Mesenchymal stem cell (in vitro differentiated cells and primary cell): Measurements from ENCODE around the gene MGAT2. TPM values are rescaled to one million over a fixed set of nuclear protein-coding genes. Genes with fewer than 3 reads are reported as not detected.

Experiments
- DNase-seq: peaks from one replicate; pipeline ENCODE4 v3.0.0-alpha.2; 2013
- H2AFZ ChIP-seq: one replicate; pipeline ENCODE4 v1.6.1; 2013; ENCODE audit warnings: low read depth, mild to moderate bottlenecking, control low read depth, inconsistent platforms, low read length, moderate library complexity
- H2AK5ac ChIP-seq: 2 replicates; pipeline ENCODE4 v1.6.1; 2013; ENCODE audit warnings: low read length, moderate library complexity, mild to moderate bottlenecking, inconsistent platforms; ENCODE audit not compliant: severe bottlenecking
- H2BK120ac ChIP-seq: one replicate; pipeline ENCODE4 v1.6.1; 2013; ENCODE audit warnings: low read depth, mild to moderate bottlenecking, inconsistent platforms, low read length, moderate library complexity
- H2BK12ac ChIP-seq, 2 experiments: one replicate each; pipeline ENCODE4 v1.6.1; 2013; ENCODE audit warnings: inconsistent platforms in 2 of 2, low read length in 2 of 2, mild to moderate bottlenecking in 2 of 2, moderate library complexity in 2 of 2, control low read depth in 1 of 2
- H2BK15ac ChIP-seq: one replicate; pipeline ENCODE4 v1.6.1; 2013; ENCODE audit warnings: mild to moderate bottlenecking, low read depth, inconsistent platforms; ENCODE audit not compliant: poor library complexity, severe bottlenecking
- H2BK5ac ChIP-seq: 2 replicates; pipeline ENCODE4 v1.6.1; 2013; ENCODE audit warnings: low read depth, mild to moderate bottlenecking, low read length, control low read depth, inconsistent platforms; ENCODE audit not compliant: poor library complexity, severe bottlenecking
- H3K14ac ChIP-seq, 2 experiments: one replicate each; pipeline ENCODE4 v1.6.1; 2013; ENCODE audit warnings: inconsistent platforms in 2 of 2, low read length in 2 of 2, control low read depth in 1 of 2, mild to moderate bottlenecking in 1 of 2, moderate library complexity in 1 of 2
- H3K18ac ChIP-seq, 2 experiments: one replicate each; pipeline ENCODE4 v1.6.1; 2013; ENCODE audit warnings: inconsistent platforms in 2 of 2, low read length in 2 of 2, control low read depth in 1 of 2, low read depth in 1 of 2, mild to moderate bottlenecking in 1 of 2
- H3K23ac ChIP-seq, 2 experiments: one replicate each; pipeline ENCODE4 v1.6.1; 2013; ENCODE audit warnings: inconsistent platforms in 2 of 2, low read length in 2 of 2, mild to moderate bottlenecking in 2 of 2, moderate library complexity in 2 of 2, control low read depth in 1 of 2
- H3K27ac ChIP-seq: 2 replicates; pipeline ENCODE4 v1.5.1; 2013; ENCODE audit warnings: mild to moderate bottlenecking, moderate library complexity, low read length, control low read depth, inconsistent platforms; ENCODE audit not compliant: poor library complexity, severe bottlenecking
- H3K27me3 ChIP-seq, 2 experiments: 2 replicates each; pipeline versions ENCODE4 v1.6.1 to v1.7.0; 2013; ENCODE audit warnings: low read length in 2 of 2, mild to moderate bottlenecking in 2 of 2, moderate library complexity in 2 of 2, control low read depth in 1 of 2, inconsistent platforms in 1 of 2; ENCODE audit not compliant: control insufficient read depth in 1 of 2, insufficient read depth in 1 of 2
- H3K36me3 ChIP-seq, 2 experiments: 2 replicates each; pipeline versions ENCODE4 v1.6.1 to v1.7.0; 2013; ENCODE audit warnings: low read length in 2 of 2, control low read depth in 1 of 2, inconsistent platforms in 1 of 2, low read depth in 1 of 2, mild to moderate bottlenecking in 1 of 2; ENCODE audit not compliant: insufficient read depth in 2 of 2, control insufficient read depth in 1 of 2
- H3K4ac ChIP-seq, 2 experiments: one replicate each; pipeline ENCODE4 v1.6.1; 2013; ENCODE audit warnings: inconsistent platforms in 2 of 2, low read length in 2 of 2, mild to moderate bottlenecking in 2 of 2, moderate library complexity in 2 of 2, control low read depth in 1 of 2, low read depth in 1 of 2
- H3K4me1 ChIP-seq: 2 replicates; pipeline ENCODE4 v1.6.1; 2013; ENCODE audit warnings: low read depth, low read length, control low read depth; ENCODE audit not compliant: control insufficient read depth, insufficient read depth
- H3K4me2 ChIP-seq: 2 replicates; pipeline ENCODE4 v1.6.1; 2013; ENCODE audit warnings: low read length, mild to moderate bottlenecking, inconsistent platforms; ENCODE audit not compliant: poor library complexity, severe bottlenecking
- H3K4me3 ChIP-seq, 2 experiments: 2 replicates each; pipeline versions ENCODE4 v1.5.1 to v1.7.0; 2013; ENCODE audit warnings: low read length in 2 of 2, mild to moderate bottlenecking in 2 of 2, control low read depth in 1 of 2, low read depth in 1 of 2; ENCODE audit not compliant: insufficient read depth in 1 of 2
- H3K79me1 ChIP-seq: replicated peaks from 2 replicates; pipeline ENCODE4 v1.6.1; 2013; ENCODE audit warnings: mild to moderate bottlenecking, control low read depth, low read length, inconsistent platforms; ENCODE audit not compliant: poor library complexity, severe bottlenecking
- H3K9ac ChIP-seq: 2 replicates; pipeline ENCODE4 v1.7.0; 2013; ENCODE audit warnings: mild to moderate bottlenecking, low read length, moderate library complexity
- H3K9me3 ChIP-seq: 2 replicates; pipeline ENCODE4 v1.7.0; 2013; ENCODE audit warnings: mild to moderate bottlenecking, low read length; ENCODE audit not compliant: control insufficient read depth
- H4K8ac ChIP-seq: one replicate; pipeline ENCODE4 v1.6.1; 2013; ENCODE audit warnings: inconsistent platforms, mild to moderate bottlenecking, low read length, moderate library complexity
- H4K91ac ChIP-seq: one replicate; pipeline ENCODE4 v1.6.1; 2013; ENCODE audit warnings: mild to moderate bottlenecking, low read length, inconsistent platforms
- WGBS: methylation state at CpG from one replicate; pipeline ENCODE4 v1.1.7; 2013; ENCODE audit warnings: mixed read lengths; 5-methylcytosine and 5-hydroxymethylcytosine counted together
- small RNA-seq: library from polyadenylated mRNA; stranded (forward); fragments of <200 nt; extraction: miRNeasy Mini kit (QIAGEN cat#:217004); gene quantifications from one replicate; pipeline ENCODE3, GENCODE V24; 2013; ENCODE audit warnings: low read depth

MGAT2 gene

DNA sequence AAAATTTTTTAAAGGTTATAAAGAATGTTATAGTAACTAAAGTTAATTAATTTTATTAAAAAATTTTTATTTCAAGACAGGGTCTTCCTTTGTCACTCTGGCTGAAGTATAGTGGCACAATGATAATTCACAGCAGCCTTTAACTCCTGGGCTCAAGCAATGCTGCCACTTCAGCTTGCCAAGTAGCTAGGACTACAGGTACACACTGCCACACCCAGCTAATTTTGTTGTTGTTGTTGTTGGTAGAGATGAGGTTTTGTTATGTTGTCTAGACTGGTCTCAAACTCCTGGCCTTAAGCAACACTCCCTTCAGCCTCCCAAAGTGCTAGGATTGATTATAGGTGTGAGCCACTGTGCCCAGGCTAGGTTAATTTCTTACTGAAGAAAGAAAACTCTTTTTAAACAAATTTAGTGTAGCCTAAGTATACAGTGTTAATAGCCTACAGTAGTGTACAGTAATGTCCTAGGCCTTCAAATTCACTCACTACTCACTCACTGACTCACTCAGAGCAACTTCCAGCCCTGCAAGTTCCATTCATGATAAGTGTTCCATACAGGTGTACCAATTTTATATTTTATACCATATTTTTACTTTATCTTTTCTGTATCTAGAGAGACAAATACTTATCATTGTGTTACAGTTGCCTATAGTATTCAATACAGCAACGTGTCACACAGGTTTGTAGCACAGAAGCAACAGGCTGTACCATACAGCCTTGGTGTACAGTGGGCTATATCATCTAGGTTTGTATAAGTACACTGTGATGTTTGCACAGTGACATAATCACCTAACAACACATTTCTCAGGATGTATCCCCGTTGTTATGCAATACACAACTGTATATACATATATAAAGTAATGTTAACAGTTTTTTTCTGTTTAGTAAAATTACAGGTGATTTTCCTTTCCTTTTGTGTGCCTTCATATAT lies 39.2 kb downstream of the MGAT2 start:
- H3K79me1 ChIP-seq, result peaks cover 2% of the 10 kb centered on the region

DNA sequence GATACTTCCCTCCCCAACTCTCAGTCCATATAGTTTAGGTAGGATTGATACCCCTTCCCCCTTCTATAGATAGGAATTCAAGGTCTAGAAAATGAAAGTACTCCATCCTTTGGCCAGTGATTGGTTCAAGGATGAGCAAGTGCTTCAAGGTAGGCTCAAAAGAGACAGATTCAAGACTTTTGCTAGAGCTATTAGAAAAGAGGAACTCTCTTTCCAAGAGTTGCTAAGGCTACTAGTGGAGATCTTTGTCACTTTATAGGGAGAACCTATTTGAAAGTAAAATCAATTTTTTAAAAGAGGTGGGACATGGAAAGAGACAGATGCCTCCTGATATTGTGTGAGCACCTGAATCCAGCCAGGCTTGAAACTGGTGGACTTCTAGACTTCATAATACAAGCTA lies 49.9 kb downstream of the MGAT2 start:
- H3K9ac ChIP-seq, result no peak overlapping the region
- no peak overlapping the region for H3K18ac ChIP-seq
- H4K91ac ChIP-seq, result no peak overlapping the region
- H3K4ac ChIP-seq, result no peak overlapping the region
- H3K4me2 ChIP-seq, result no peak overlapping the region
- H2AK5ac ChIP-seq, result no peak overlapping the region
- H3K79me1 ChIP-seq, result no peaks in the 10 kb centered on the region
- no peak overlapping the region for H2BK12ac ChIP-seq
- H3K14ac ChIP-seq, result no peak overlapping the region
- no peak for DNase-seq
- H2AFZ ChIP-seq, result no peak overlapping the region
- no peak overlapping the region for H4K8ac ChIP-seq
- no peaks in the 10 kb centered on the region for H3K4me1 ChIP-seq
- no peak overlapping the region for H3K27ac ChIP-seq
- H2BK5ac ChIP-seq, result no peak overlapping the region
- no peak overlapping the region for H2BK120ac ChIP-seq
- H3K4me3 ChIP-seq, result no peak overlapping the region
- H2BK15ac ChIP-seq, result no peak overlapping the region
- H3K23ac ChIP-seq, result no peak overlapping the region
- H3K27me3 ChIP-seq, result no peaks in the 10 kb centered on the region
- H3K36me3 ChIP-seq, result peaks cover 0 to 3% of the 10 kb centered on the region in 2 experiments
- H3K9me3 ChIP-seq, result no peaks in the 10 kb centered on the region

More for the DNA sequence above, 39.2 kb downstream of the MGAT2 start:
- Histone ChIP-seq H3K18ac (no peak overlapping the region), H2BK120ac (no peak overlapping the region), H2BK12ac (no peak overlapping the region), H3K9ac (no peak overlapping the region), H2AFZ (no peak overlapping the region), H3K27ac (no peak overlapping the region), H2BK15ac (no peak overlapping the region), H4K91ac (no peak overlapping the region), H3K4me3 (no peak overlapping the region), H3K14ac (no peak overlapping the region), H3K23ac (no peak overlapping the region), H2AK5ac (no peak overlapping the region), H2BK5ac (no peak overlapping the region), H3K4me1 (peaks cover 1% of the 10 kb centered on the region), H3K4me2 (no peak overlapping the region), H3K9me3 (no peaks in the 10 kb centered on the region), H4K8ac (no peak overlapping the region), H3K4ac (no peak overlapping the region), H3K36me3 (no peaks in the 10 kb centered on the region), H3K27me3 (no peaks in the 10 kb centered on the region)
- no CpG with 5 or more reads among the region's 2 CpGs for WGBS
- no peak for DNase-seq

Small RNAs within 50 kb of the gene (small RNA-seq; reads per million reads assigned to genes)
- gene AL139099.3 (not detected), gene AL139099.4 (not detected), gene RF00019 (not detected)
